Peyer's patch (tissue), 4 donors: ENCODE data around the gene CYP27C1.

Source experiments
- CTCF ChIP-seq, 6 experiments: fragments of 450-650 bp in 4 of 6; fragments of 200-600 bp in 2 of 6; sonication (generic) in 1 of 6; IDR thresholded peaks; one replicate each; pipeline ENCODE4 v1.5.1; 2017 to 2019; ENCODE audit warnings: antibody characterized with exemption in 6 of 6, mild to moderate bottlenecking in 3 of 6, moderate library complexity in 1 of 6
- POLR2A ChIP-seq, 2 donors: fragments of 450-650 bp; IDR thresholded peaks; one replicate each; pipeline ENCODE4 v1.5.1; 2017; ENCODE audit warnings: antibody characterized with exemption in 2 of 2, mild to moderate bottlenecking in 2 of 2, moderate library complexity in 2 of 2

- TF ChIP-seq CTCF (IDR thresholded peaks at IDR 0.05) = no peak
- no peak for TF ChIP-seq POLR2A (IDR thresholded peaks at IDR 0.05)
These were observed 41.8 kb upstream of the CYP27C1 start for GRCh38 chr2:127261804-127262406.
